Calu3 (cell line): ENCODE data around the gene SLC45A1. TPM values are rescaled to one million over a fixed set of nuclear protein-coding genes. Genes with fewer than 3 reads are reported as not detected.

Experiments
- BruUV-seq: library from RNA; stranded (reverse); fragments of 400-500 nt; replicated peaks from 2 replicates; lab custom pipeline; 2021; lab: Mats Ljungman, UMichigan
- CTCF ChIA-PET: fragments of 300-600 bp; sonication (Branson Sonifier 250); formaldehyde crosslinking; loops from one replicate; lab custom pipeline; 2022; ENCODE audit warnings: antibody characterized with exemption; lab: Charles Lee
- DNase-seq: peaks from one replicate; pipeline ENCODE4 v3.0.0; 2022
- H3K27ac Mint-ChIP-seq: one replicate; pipeline ENCODE4 v1.8.0; 2022; ENCODE audit warnings: mixed read lengths; ENCODE audit not compliant: unreplicated experiment
- H3K27me3 Mint-ChIP-seq: one replicate; pipeline ENCODE4 v1.8.0; 2022; ENCODE audit warnings: mixed read lengths; ENCODE audit not compliant: unreplicated experiment
- H3K36me3 Mint-ChIP-seq: one replicate; pipeline ENCODE4 v1.8.0; 2022; ENCODE audit warnings: mild to moderate bottlenecking, moderate library complexity, mixed read lengths; ENCODE audit not compliant: insufficient read depth, unreplicated experiment
- H3K4me1 Mint-ChIP-seq: one replicate; pipeline ENCODE4 v1.8.0; 2022; ENCODE audit warnings: mild to moderate bottlenecking, low read depth, mixed read lengths; ENCODE audit not compliant: unreplicated experiment
- H3K4me3 Mint-ChIP-seq: one replicate; pipeline ENCODE4 v1.8.0; 2022; ENCODE audit warnings: mild to moderate bottlenecking, low read depth, moderate library complexity, mixed read lengths; ENCODE audit not compliant: unreplicated experiment
- H3K9me3 Mint-ChIP-seq: one replicate; pipeline ENCODE4 v1.8.0; 2022; ENCODE audit warnings: low read depth, mixed read lengths; ENCODE audit not compliant: unreplicated experiment
- intact Hi-C: fragments of 100-400 bp; cut with micrococcal nuclease; formaldehyde crosslinking; loops from one replicate; pipeline ENCODE4 v1.10.0; 2022; ENCODE audit not compliant: unreplicated experiment
- total RNA-seq: library from RNA; stranded (reverse); gene quantifications from 2 replicates; pipeline ENCODE4 v1.2.3, GENCODE V29; 2022
- TF ChIP-seq, protein P1 (sequence below): fragments of 200-600 bp; IDR thresholded peaks from one replicate; pipeline ENCODE4 v1.8.0; 2022; ENCODE audit warnings: antibody characterized with exemption; ENCODE audit not compliant: unreplicated experiment

The SLC45A1 gene
- total RNA-seq, 1 experiment from 2014 or later: 0.73 TPM

DNA sequence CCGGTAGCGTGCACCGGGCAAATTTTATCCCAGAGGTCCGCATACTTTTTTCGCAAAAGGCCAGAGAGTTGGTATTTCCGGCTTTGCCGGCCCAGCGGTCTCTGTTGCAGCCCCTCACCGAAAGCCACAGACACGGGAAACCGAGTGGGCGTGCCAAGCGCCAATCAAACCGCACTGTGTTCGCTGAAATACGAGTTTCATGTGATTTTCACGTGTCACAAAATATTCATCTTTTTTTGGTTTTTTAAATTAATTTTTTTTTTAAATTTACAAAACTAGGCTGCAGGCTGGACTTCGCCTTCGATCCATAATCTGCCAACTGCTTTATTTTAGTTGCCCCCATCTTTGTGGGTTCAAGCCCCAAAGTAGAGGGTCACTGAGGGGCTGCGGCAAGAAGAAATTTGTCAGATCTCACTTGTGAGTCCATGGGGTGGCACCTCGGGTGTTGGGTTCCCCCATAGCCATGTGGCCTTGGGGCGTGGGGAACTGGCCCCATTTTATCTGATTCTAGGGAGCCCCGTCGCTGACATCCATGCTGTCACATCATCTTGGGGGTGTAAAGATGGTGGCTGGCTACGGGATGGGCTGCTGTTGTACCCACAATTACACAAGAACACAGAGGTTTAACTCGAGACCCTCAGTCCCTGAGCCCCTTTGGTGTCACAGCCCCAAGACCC, 20.8 kb downstream of the SLC45A1 start:
- no peak overlapping the region for H3K27ac Mint-ChIP-seq
- intact Hi-C loops: no loop called here

DNA sequence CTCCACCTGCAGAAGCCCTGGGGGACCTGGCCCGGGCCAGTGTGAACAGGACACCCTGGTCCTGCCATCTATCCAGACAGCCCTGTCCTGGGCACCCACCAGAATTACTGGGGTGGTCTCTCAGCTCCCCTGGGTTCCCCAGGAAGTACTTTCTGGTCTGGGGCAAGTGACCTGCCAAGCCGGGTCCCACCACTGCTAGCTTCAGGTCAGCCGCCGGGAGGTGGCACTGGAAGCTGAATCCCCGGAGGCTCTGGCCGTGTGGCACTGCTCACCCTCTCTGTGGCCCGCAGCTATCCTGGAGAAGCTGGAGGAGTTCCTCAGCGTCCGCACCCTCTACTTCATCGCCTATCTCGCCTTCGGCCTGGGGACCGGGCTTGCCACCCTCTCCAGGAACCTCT, 21.3 kb downstream of the SLC45A1 start:
- peaks cover 12% of the 10 kb centered on the region for H3K4me1 Mint-ChIP-seq
- no TSS peak for BruUV-seq
- no peaks in the 10 kb centered on the region for H3K27me3 Mint-ChIP-seq
- H3K9me3 Mint-ChIP-seq: no peaks in the 10 kb centered on the region
- TF ChIP-seq, protein P1, sequence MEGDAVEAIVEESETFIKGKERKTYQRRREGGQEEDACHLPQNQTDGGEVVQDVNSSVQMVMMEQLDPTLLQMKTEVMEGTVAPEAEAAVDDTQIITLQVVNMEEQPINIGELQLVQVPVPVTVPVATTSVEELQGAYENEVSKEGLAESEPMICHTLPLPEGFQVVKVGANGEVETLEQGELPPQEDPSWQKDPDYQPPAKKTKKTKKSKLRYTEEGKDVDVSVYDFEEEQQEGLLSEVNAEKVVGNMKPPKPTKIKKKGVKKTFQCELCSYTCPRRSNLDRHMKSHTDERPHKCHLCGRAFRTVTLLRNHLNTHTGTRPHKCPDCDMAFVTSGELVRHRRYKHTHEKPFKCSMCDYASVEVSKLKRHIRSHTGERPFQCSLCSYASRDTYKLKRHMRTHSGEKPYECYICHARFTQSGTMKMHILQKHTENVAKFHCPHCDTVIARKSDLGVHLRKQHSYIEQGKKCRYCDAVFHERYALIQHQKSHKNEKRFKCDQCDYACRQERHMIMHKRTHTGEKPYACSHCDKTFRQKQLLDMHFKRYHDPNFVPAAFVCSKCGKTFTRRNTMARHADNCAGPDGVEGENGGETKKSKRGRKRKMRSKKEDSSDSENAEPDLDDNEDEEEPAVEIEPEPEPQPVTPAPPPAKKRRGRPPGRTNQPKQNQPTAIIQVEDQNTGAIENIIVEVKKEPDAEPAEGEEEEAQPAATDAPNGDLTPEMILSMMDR: no peak
- intact Hi-C loops: no loop called here
- H3K36me3 Mint-ChIP-seq: no peaks in the 10 kb centered on the region
- CTCF ChIA-PET: no interaction called here
- H3K27ac Mint-ChIP-seq: no peak overlapping the region
- no peak for DNase-seq
- H3K4me3 Mint-ChIP-seq: no peak overlapping the region

More for the DNA sequence above, 20.8 kb downstream of the SLC45A1 start:
- H3K27me3 Mint-ChIP-seq: no peaks in the 10 kb centered on the region
- no TSS peak for BruUV-seq
- H3K4me3 Mint-ChIP-seq: no peak overlapping the region
- no peak for DNase-seq
- CTCF ChIA-PET: no interaction called here
- TF ChIP-seq, protein P1: no peak
- H3K9me3 Mint-ChIP-seq: no peaks in the 10 kb centered on the region
- H3K4me1 Mint-ChIP-seq: peaks cover 9% of the 10 kb centered on the region
- H3K36me3 Mint-ChIP-seq: no peaks in the 10 kb centered on the region

DNA sequence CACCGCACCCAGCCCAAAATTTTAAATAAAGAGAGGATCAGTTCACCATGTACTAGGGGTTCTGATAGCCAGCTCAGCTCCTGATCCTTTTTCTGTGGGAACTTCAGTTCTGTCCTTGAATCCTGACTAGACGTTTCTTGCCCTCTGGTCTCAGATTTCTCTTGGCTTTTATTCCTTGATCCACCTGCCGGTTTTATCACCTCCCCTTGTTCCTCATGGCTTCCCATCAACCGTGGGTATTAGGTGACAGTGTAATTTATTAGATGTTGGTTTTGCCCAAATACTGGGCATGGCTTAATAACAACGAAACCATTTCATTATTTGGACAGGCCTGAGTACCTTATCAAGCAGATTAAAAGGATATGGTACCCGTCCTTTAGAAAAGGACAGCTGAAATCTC, 22.5 kb downstream of the SLC45A1 start:
- no peaks in the 10 kb centered on the region for H3K36me3 Mint-ChIP-seq
- H3K9me3 Mint-ChIP-seq: peaks cover 4% of the 10 kb centered on the region
- no peaks in the 10 kb centered on the region for H3K27me3 Mint-ChIP-seq
- CTCF ChIA-PET: no interaction called here
- TF ChIP-seq, protein P1: no peak
- H3K4me3 Mint-ChIP-seq: no peak overlapping the region
- no TSS peak for BruUV-seq
- DNase-seq: no peak
- intact Hi-C loops: no loop called here
- H3K4me1 Mint-ChIP-seq: peaks cover 12% of the 10 kb centered on the region
- no peak overlapping the region for H3K27ac Mint-ChIP-seq

GRCh38 chr1:8342325-8342724, 24.4 kb downstream of the SLC45A1 start:
- CTCF ChIA-PET: no interaction called here
- Mint-ChIP-seq H3K4me3 (no peak overlapping the region), H3K4me1 (peaks cover 12% of the 10 kb centered on the region), H3K27me3 (no peaks in the 10 kb centered on the region), H3K9me3 (peaks cover 4% of the 10 kb centered on the region), H3K27ac (no peak overlapping the region), H3K36me3 (no peaks in the 10 kb centered on the region)
- intact Hi-C loops: no loop called here
- no peak for DNase-seq
- no TSS peak for BruUV-seq
- TF ChIP-seq, protein P1: no peak
